ENCODE results near the gene ACACA. TPM values are rescaled to one million over a fixed set of nuclear protein-coding genes. Genes with fewer than 3 reads are reported as not detected.
"Not testable (repeated sequence)": the region's sequence is repeated elsewhere in the genome, so short reads cannot be mapped to it uniquely, and the experiment has no call there.

Gene ACACA
- total RNA-seq, 2 experiments from 2014 or later, result 58.2 to 64.4 TPM

GRCh38 chr17:37081287-37081686 is 325.3 kb downstream of the ACACA start:
- Mint-ChIP-seq H3K9me3 (peaks cover 11% of the 10 kb centered on the region), H3K4me1 (ENCODE audit: low read depth) (no peaks in the 10 kb centered on the region), H3K4me3 (no peak overlapping the region), H3K27ac (no peak overlapping the region), H3K27me3 (no peaks in the 10 kb centered on the region), H3K36me3 (peaks cover 23% of the 10 kb centered on the region)
- intact Hi-C loops (cut with micrococcal nuclease), result no loop called here
- DNase-seq, result no peak
- POLR2A ChIA-PET, result interaction anchor here (0.6 kb wide), 1 partner anchor 114 kb away, joined by 4 read pairs; no protein-coding TSS in a partner anchor
- CTCF ChIA-PET, result no interaction called here

GRCh38 chr17:37079735-37080134 is 326.9 kb downstream of the ACACA start:
- intact Hi-C loops (cut with micrococcal nuclease), result no loop called here
- H3K36me3 Mint-ChIP-seq, result peaks cover 10% of the 10 kb centered on the region
- no peak overlapping the region for H3K27ac Mint-ChIP-seq
- H3K9me3 Mint-ChIP-seq, result peaks cover 11% of the 10 kb centered on the region
- CTCF ChIA-PET, result no interaction called here
- DNase-seq, result no peak
- H3K4me1 Mint-ChIP-seq (ENCODE audit: low read depth), result no peaks in the 10 kb centered on the region
- H3K4me3 Mint-ChIP-seq, result no peak overlapping the region
- POLR2A ChIA-PET, result no interaction called here
- no peaks in the 10 kb centered on the region for H3K27me3 Mint-ChIP-seq

GRCh38 chr17:37079065-37079708 is 327.4 kb downstream of the ACACA start:
- Mint-ChIP-seq H3K9me3 (peaks cover 11% of the 10 kb centered on the region), H3K4me1 (ENCODE audit: low read depth) (no peaks in the 10 kb centered on the region), H3K27me3 (no peaks in the 10 kb centered on the region), H3K36me3 (peaks cover 10% of the 10 kb centered on the region), H3K4me3 (no peak overlapping the region), H3K27ac (no peak overlapping the region)
- no peak for DNase-seq
- ChIA-PET CTCF (no interaction called here), POLR2A (no interaction called here)
- intact Hi-C loops (cut with micrococcal nuclease), result no loop called here

GRCh38 chr17:37073464-37073863 is 333.2 kb downstream of the ACACA start:
- intact Hi-C loops (cut with micrococcal nuclease); H3K27ac Mint-ChIP-seq; H3K36me3 Mint-ChIP-seq; H3K9me3 Mint-ChIP-seq; H3K27me3 Mint-ChIP-seq; DNase-seq; CTCF ChIA-PET; POLR2A ChIA-PET; H3K4me1 Mint-ChIP-seq (ENCODE audit: low read depth); H3K4me3 Mint-ChIP-seq: not testable (repeated sequence)

- Mint-ChIP-seq H3K4me3 (no peak overlapping the region), H3K4me1 (ENCODE audit: low read depth) (no peaks in the 10 kb centered on the region), H3K27me3 (no peaks in the 10 kb centered on the region), H3K27ac (no peak overlapping the region), H3K9me3 (no peaks in the 10 kb centered on the region), H3K36me3 (no peaks in the 10 kb centered on the region)
- ChIA-PET CTCF (interaction anchor here (2.6 kb wide), 1 partner anchor 22 kb away, joined by 11 read pairs; no protein-coding TSS in a partner anchor), POLR2A (no interaction called here)
- intact Hi-C loops (cut with micrococcal nuclease), result no loop called here
- DNase-seq, result no peak
Measured at GRCh38 chr17:37069087-37069486, 337.5 kb downstream of the ACACA start.

- H3K27ac Mint-ChIP-seq, result no peak overlapping the region
- POLR2A ChIA-PET, result no interaction called here
- CTCF ChIA-PET, result interaction anchor here (2.6 kb wide), 1 partner anchor 21 kb away, joined by 11 read pairs; no protein-coding TSS in a partner anchor
Measured at GRCh38 chr17:37068266-37068665, 338.4 kb downstream of the ACACA start.

GRCh38 chr17:37067555-37068111 is 339.0 kb downstream of the ACACA start:
- no peak for DNase-seq
- Mint-ChIP-seq H3K4me3 (no peak overlapping the region), H3K27me3 (no peaks in the 10 kb centered on the region), H3K36me3 (no peaks in the 10 kb centered on the region), H3K27ac (no peak overlapping the region), H3K4me1 (ENCODE audit: low read depth) (no peaks in the 10 kb centered on the region), H3K9me3 (no peaks in the 10 kb centered on the region)
- CTCF ChIA-PET, result interaction anchor here (2.6 kb wide), 1 partner anchor 20 kb away, joined by 11 read pairs; no protein-coding TSS in a partner anchor
- POLR2A ChIA-PET, result no interaction called here
- intact Hi-C loops (cut with micrococcal nuclease), result no loop called here

More at GRCh38 chr17:37068266-37068665, 338.4 kb downstream of the ACACA start:
- Mint-ChIP-seq H3K4me1 (ENCODE audit: low read depth) (no peaks in the 10 kb centered on the region), H3K27me3 (no peaks in the 10 kb centered on the region), H3K9me3 (no peaks in the 10 kb centered on the region), H3K4me3 (no peak overlapping the region), H3K36me3 (no peaks in the 10 kb centered on the region)
- no peak for DNase-seq
- intact Hi-C loops (cut with micrococcal nuclease), result no loop called here

GRCh38 chr17:37066322-37067255 is 340.0 kb downstream of the ACACA start:
- Mint-ChIP-seq H3K36me3 (no peaks in the 10 kb centered on the region), H3K4me3 (no peak overlapping the region), H3K4me1 (ENCODE audit: low read depth) (no peaks in the 10 kb centered on the region), H3K27ac (no peak overlapping the region), H3K9me3 (no peaks in the 10 kb centered on the region), H3K27me3 (no peaks in the 10 kb centered on the region)
- DNase-seq, result no peak
- intact Hi-C loops (cut with micrococcal nuclease), result no loop called here
- ChIA-PET CTCF (no interaction called here), POLR2A (no interaction called here)

- H3K9me3 Mint-ChIP-seq, result no peaks in the 10 kb centered on the region
- no peaks in the 10 kb centered on the region for H3K27me3 Mint-ChIP-seq
- no peak overlapping the region for H3K4me3 Mint-ChIP-seq
- intact Hi-C loops (cut with micrococcal nuclease), result no loop called here
- DNase-seq, result no peak
- POLR2A ChIA-PET, result no interaction called here
- CTCF ChIA-PET, result no interaction called here
- H3K27ac Mint-ChIP-seq, result no peak overlapping the region
- H3K4me1 Mint-ChIP-seq (ENCODE audit: low read depth), result no peaks in the 10 kb centered on the region
- no peaks in the 10 kb centered on the region for H3K36me3 Mint-ChIP-seq
Measured at GRCh38 chr17:37065486-37066321, 340.9 kb downstream of the ACACA start.

- ChIA-PET POLR2A (no interaction called here), CTCF (no interaction called here)
- DNase-seq, result no peak
- no peaks in the 10 kb centered on the region for H3K36me3 Mint-ChIP-seq
- no peak overlapping the region for H3K27ac Mint-ChIP-seq
- no peaks in the 10 kb centered on the region for H3K9me3 Mint-ChIP-seq
- H3K27me3 Mint-ChIP-seq, result no peaks in the 10 kb centered on the region
- intact Hi-C loops (cut with micrococcal nuclease), result no loop called here
- H3K4me1 Mint-ChIP-seq (ENCODE audit: low read depth), result no peaks in the 10 kb centered on the region
- no peak overlapping the region for H3K4me3 Mint-ChIP-seq
Measured at GRCh38 chr17:37064956-37065355, 341.7 kb downstream of the ACACA start.

- no peaks in the 10 kb centered on the region for H3K27me3 Mint-ChIP-seq
- no peaks in the 10 kb centered on the region for H3K4me1 Mint-ChIP-seq (ENCODE audit: low read depth)
- H3K4me3 Mint-ChIP-seq, result no peak overlapping the region
- H3K36me3 Mint-ChIP-seq, result no peaks in the 10 kb centered on the region
- ChIA-PET CTCF (interaction anchor here (1.4 kb wide), 1 partner anchor 17 kb away, joined by 6 read pairs; no protein-coding TSS in a partner anchor), POLR2A (no interaction called here)
- intact Hi-C loops (cut with micrococcal nuclease), result no loop called here
- no peak for DNase-seq
- no peak overlapping the region for H3K27ac Mint-ChIP-seq
- no peaks in the 10 kb centered on the region for H3K9me3 Mint-ChIP-seq
Measured at GRCh38 chr17:37064206-37064605, 342.4 kb downstream of the ACACA start.

GRCh38 chr17:37062021-37062420 is 344.6 kb downstream of the ACACA start:
- H3K36me3 Mint-ChIP-seq, result peaks cover 5% of the 10 kb centered on the region
- H3K4me3 Mint-ChIP-seq, result no peak overlapping the region
- ChIA-PET CTCF (interaction anchor here (1.0 kb wide), 1 partner anchor 14 kb away, joined by 3 read pairs; no protein-coding TSS in a partner anchor), POLR2A (no interaction called here)
- intact Hi-C loops (cut with micrococcal nuclease), result no loop called here
- no peak overlapping the region for H3K27ac Mint-ChIP-seq
- no peaks in the 10 kb centered on the region for H3K4me1 Mint-ChIP-seq (ENCODE audit: low read depth)
- no peaks in the 10 kb centered on the region for H3K9me3 Mint-ChIP-seq
- no peaks in the 10 kb centered on the region for H3K27me3 Mint-ChIP-seq
- DNase-seq, result no peak
